GM18505 (cell line): Measurements from ENCODE around the gene KIAA0825.

Experiments
- ATAC-seq: cut with Tn5 transposase; IDR thresholded peaks from one replicate; pipeline ENCODE4 v1.9.1; 2021; ENCODE audit not compliant: unreplicated experiment
- POLR2A ChIP-seq: IDR thresholded peaks from 4 replicates; pipeline ENCODE4 v1.6.1; 2011; ENCODE audit warnings: borderline replicate concordance; ENCODE audit not compliant: insufficient read depth, insufficient read length; ENCODE audit errors: extremely low read depth

The KIAA0825 gene

GRCh38 chr5:94544875-94545547, 73.4 kb downstream of the KIAA0825 start:
- no peak for ATAC-seq
- no peak for TF ChIP-seq POLR2A

GRCh38 chr5:94544031-94544650, 74.3 kb downstream of the KIAA0825 start:
- no peak for ATAC-seq

GRCh38 chr5:94540856-94541494, 77.4 kb downstream of the KIAA0825 start:
- TF ChIP-seq POLR2A: no peak
- ATAC-seq: no peak

More at GRCh38 chr5:94544031-94544650, 74.3 kb downstream of the KIAA0825 start:
- TF ChIP-seq POLR2A: no peak

GRCh38 chr5:94538260-94538659, 80.1 kb downstream of the KIAA0825 start:
- no peak for ATAC-seq
- no peak for TF ChIP-seq POLR2A

- ATAC-seq: no peak
Observed at GRCh38 chr5:94526706-94527105, 91.7 kb downstream of the KIAA0825 start.

GRCh38 chr5:94524841-94525697, 93.3 kb downstream of the KIAA0825 start:
- ATAC-seq: peak; percentile 79
- no peak for TF ChIP-seq POLR2A

More at GRCh38 chr5:94526706-94527105, 91.7 kb downstream of the KIAA0825 start:
- TF ChIP-seq POLR2A: no peak

GRCh38 chr5:94523018-94523417, 95.4 kb downstream of the KIAA0825 start:
- no peak for ATAC-seq

GRCh38 chr5:94522117-94522516, 96.3 kb downstream of the KIAA0825 start:
- ATAC-seq: no peak

More at GRCh38 chr5:94523018-94523417, 95.4 kb downstream of the KIAA0825 start:
- TF ChIP-seq POLR2A: no peak

GRCh38 chr5:94517490-94518488, 100.6 kb downstream of the KIAA0825 start:
- TF ChIP-seq POLR2A: no peak
- ATAC-seq: no peak

More at GRCh38 chr5:94522117-94522516, 96.3 kb downstream of the KIAA0825 start:
- TF ChIP-seq POLR2A: no peak

- no peak for ATAC-seq
- no peak for TF ChIP-seq POLR2A
Observed at GRCh38 chr5:94516148-94516547, 102.3 kb downstream of the KIAA0825 start.

GRCh38 chr5:94508461-94509148, 109.8 kb downstream of the KIAA0825 start:
- no peak for ATAC-seq
- TF ChIP-seq POLR2A: no peak
